Gastroesophageal sphincter (tissue), 3 donors: ENCODE data around the gene SLC17A4.

Source experiments
- CTCF ChIP-seq, 4 experiments: fragments of 200-600 bp in 2 of 4; fragments of 450-650 bp in 2 of 4; sonication (generic) in 1 of 4; IDR thresholded peaks; one replicate each; pipeline ENCODE4 v1.5.1; 2017 to 2019; ENCODE audit warnings: antibody characterized with exemption in 4 of 4, mild to moderate bottlenecking in 2 of 4, moderate library complexity in 2 of 4
- POLR2A ChIP-seq, 2 donors: fragments of 450-650 bp; IDR thresholded peaks; one replicate each; pipeline ENCODE4 v1.6.1; 2017; ENCODE audit warnings: antibody characterized with exemption in 2 of 2, mild to moderate bottlenecking in 2 of 2, moderate library complexity in 1 of 2

- TF ChIP-seq CTCF (IDR thresholded peaks at IDR 0.05) (no peak), POLR2A (IDR thresholded peaks at IDR 0.05) (no peak)
Measured at GRCh38 chr6:25706314-25707014, 48.1 kb upstream of the SLC17A4 start.
